Breast epithelium (tissue), 3 donors: ENCODE measurements around the gene MTERF4.
A peak's percentile ranks its signal among the peaks of the same experiment; 100 is the strongest.

Experiments
- POLR2A ChIP-seq: fragments of 450-650 bp; IDR thresholded peaks from one replicate; pipeline ENCODE4 v1.6.1; 2016; ENCODE audit warnings: antibody characterized with exemption, mild to moderate bottlenecking, moderate library complexity
- POLR2AphosphoS5 ChIP-seq, 3 donors: sonication (generic); formaldehyde crosslinking; IDR thresholded peaks; one replicate each; pipeline ENCODE4 v1.6.1; 2017; ENCODE audit warnings: antibody characterized with exemption in 3 of 3
- TF ChIP-seq, protein P1 (sequence below), 3 donors: fragments of 450-650 bp; IDR thresholded peaks; one replicate each; pipeline ENCODE4 v1.5.1; 2016 to 2017; ENCODE audit warnings: antibody characterized with exemption in 3 of 3, mild to moderate bottlenecking in 3 of 3, moderate library complexity in 3 of 3

DNA sequence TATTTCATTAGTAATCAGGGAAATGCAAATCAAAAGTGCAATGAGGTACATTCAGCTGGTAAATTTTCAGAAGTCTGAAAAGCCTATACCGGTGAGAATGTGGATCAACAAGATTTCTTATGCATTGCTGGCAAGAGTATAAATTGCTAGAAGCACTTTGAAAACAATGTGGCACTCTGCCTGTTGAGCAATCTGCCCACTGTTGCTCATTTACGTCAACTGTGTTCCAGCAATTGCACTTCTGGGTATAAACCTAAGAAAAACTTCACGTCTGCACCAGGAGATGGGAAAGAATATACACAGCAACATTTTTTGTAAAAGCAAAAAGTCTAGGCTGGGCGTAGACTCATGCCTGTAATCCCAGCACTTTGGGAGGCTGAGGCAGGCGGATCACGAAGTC, 40.8 kb downstream of the MTERF4 start:
- TF ChIP-seq, protein P1, sequence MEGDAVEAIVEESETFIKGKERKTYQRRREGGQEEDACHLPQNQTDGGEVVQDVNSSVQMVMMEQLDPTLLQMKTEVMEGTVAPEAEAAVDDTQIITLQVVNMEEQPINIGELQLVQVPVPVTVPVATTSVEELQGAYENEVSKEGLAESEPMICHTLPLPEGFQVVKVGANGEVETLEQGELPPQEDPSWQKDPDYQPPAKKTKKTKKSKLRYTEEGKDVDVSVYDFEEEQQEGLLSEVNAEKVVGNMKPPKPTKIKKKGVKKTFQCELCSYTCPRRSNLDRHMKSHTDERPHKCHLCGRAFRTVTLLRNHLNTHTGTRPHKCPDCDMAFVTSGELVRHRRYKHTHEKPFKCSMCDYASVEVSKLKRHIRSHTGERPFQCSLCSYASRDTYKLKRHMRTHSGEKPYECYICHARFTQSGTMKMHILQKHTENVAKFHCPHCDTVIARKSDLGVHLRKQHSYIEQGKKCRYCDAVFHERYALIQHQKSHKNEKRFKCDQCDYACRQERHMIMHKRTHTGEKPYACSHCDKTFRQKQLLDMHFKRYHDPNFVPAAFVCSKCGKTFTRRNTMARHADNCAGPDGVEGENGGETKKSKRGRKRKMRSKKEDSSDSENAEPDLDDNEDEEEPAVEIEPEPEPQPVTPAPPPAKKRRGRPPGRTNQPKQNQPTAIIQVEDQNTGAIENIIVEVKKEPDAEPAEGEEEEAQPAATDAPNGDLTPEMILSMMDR (IDR thresholded peaks at IDR 0.05): no peak
- TF ChIP-seq POLR2A (no peak), POLR2AphosphoS5 (IDR thresholded peaks at IDR 0.05) (peak; percentile 16 to 17 (median 17))
